Naive thymus-derived CD8-positive, alpha-beta T cell (primary cell): ENCODE results near the gene UBA1. TPM values are rescaled to one million over a fixed set of nuclear protein-coding genes. Genes with fewer than 3 reads are reported as not detected.
A peak's percentile ranks its signal among the peaks of the same experiment; 100 is the strongest.

Experiments used
- ATAC-seq, 2 donors: fragments of 150-1000 bp; cut with Tn5 transposase in 1 of 2; sonication (Bioruptor Pico), chemical (Tn5 transposase) in 1 of 2; 1 replicate in 1 of 2; 2 replicates in 1 of 2; pipeline ENCODE4 v1.10.0; 2021; ENCODE audit warnings: mild to moderate bottlenecking in 2 of 2, moderate library complexity in 2 of 2
- POLR2A ChIA-PET: fragments of 350-600 bp; sonication (Branson Sonifier 250); formaldehyde crosslinking; loops from one replicate; lab custom pipeline; 2021; ENCODE audit warnings: antibody characterized with exemption; lab: Charles Lee
- DNase-seq, 10 donors: peaks; one replicate each; pipeline versions ENCODE4 v3.0.0 to v3.0.0-alpha.2; 2020 to 2022
- H3K27ac Mint-ChIP-seq, 10 donors: one replicate each; pipeline ENCODE4 v1.8.0; 2020 to 2022; ENCODE audit warnings: mild to moderate bottlenecking in 10 of 10, mixed read lengths in 10 of 10, moderate library complexity in 4 of 10, inconsistent platforms in 1 of 10
- H3K27me3 Mint-ChIP-seq, 5 donors: one replicate each; pipeline ENCODE4 v1.8.0; 2021 to 2022; ENCODE audit warnings: mixed read lengths in 5 of 5
- H3K36me3 Mint-ChIP-seq, 3 donors: one replicate each; pipeline ENCODE4 v1.8.0; 2020 to 2022; ENCODE audit warnings: mixed read lengths in 3 of 3, mild to moderate bottlenecking in 2 of 3, inconsistent platforms in 1 of 3
- H3K4me1 Mint-ChIP-seq, 4 donors: one replicate each; pipeline ENCODE4 v1.8.0; 2021 to 2022; ENCODE audit warnings: mixed read lengths in 4 of 4
- H3K4me3 Mint-ChIP-seq, 10 donors: one replicate each; pipeline ENCODE4 v1.8.0; 2020 to 2022; ENCODE audit warnings: mild to moderate bottlenecking in 10 of 10, mixed read lengths in 10 of 10, moderate library complexity in 6 of 10, inconsistent platforms in 1 of 10
- H3K9me3 Mint-ChIP-seq, 9 donors: one replicate each; pipeline ENCODE4 v1.8.0; 2020 to 2022; ENCODE audit warnings: mixed read lengths in 9 of 9, mild to moderate bottlenecking in 3 of 9, inconsistent platforms in 1 of 9, moderate library complexity in 1 of 9
- polyA plus RNA-seq, 3 donors: library from polyadenylated mRNA; unstranded; fragments of 300-500 nt; fragmentation: Illumina TruSeq; gene quantifications; one replicate each; pipeline ENCODE4 v1.2.3, GENCODE V29; 2021
- total RNA-seq, 8 experiments: library from RNA in 2 of 8; stranded (reverse) in 2 of 8; gene quantifications; one replicate each; pipeline ENCODE4 v1.2.3 and lab custom pipeline; 2021 to 2026

UBA1 gene
- total and polyA plus RNA-seq, 5 experiments from 2014 or later: 122 to 176 (median 156) TPM

DNA sequence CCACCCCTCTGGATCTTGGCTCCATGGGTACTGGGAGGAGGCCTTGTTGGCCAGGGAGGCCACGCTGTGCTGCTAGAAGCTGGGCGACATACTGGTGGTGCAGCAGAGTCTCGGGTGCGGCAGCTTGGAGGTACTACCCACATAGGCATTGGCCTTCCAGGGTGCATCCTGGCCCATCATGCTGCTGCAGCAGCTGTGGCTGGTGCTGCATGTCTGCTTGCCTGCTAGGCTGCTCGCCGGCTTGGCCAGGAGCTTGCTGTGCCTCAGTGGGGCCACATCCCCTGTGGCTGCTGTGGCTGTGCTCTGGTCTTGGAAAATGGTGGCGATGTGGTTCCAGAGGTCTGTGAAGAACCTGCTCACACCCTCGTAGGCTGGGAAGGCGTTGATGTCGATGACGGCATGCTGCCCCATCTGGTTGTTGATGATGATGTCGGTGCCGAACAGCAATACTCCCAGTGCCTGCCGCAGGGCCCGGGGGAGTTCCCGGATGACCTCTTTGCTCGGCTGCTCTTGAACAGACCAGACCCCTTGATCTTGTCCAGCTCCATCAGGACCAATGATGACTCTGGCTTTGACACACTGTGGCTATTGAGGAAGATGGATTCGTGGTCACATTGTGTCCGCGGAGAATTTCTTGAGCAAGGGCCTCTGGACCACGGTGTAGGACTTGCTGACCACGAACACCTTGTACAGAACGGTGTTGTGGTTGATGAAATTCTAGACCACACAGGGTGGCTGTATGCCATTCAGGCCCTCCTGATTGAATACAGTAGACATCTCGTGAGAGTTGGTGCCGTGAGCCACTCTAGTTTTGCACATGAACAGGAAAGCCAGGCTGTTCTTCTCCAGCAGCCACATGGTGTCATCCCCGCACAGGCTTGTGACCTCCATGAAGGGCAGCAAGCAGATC is 36.8 kb upstream of the UBA1 start:
- DNase-seq (no peak), ATAC-seq (no peak)
- peaks cover 0 to 11% (median 7%) of the 10 kb centered on the region in 4 donors for H3K4me1 Mint-ChIP-seq
- no peak overlapping the region for H3K27ac Mint-ChIP-seq
- no peaks in the 10 kb centered on the region for H3K9me3 Mint-ChIP-seq
- peaks cover 0 to 62% (median 3%) of the 10 kb centered on the region in 3 donors for H3K36me3 Mint-ChIP-seq
- POLR2A ChIA-PET: interaction anchor here (0.6 kb wide), 1 partner anchor 12 kb away, joined by 3 read pairs; the partner anchor contains the start of genes NDUFB11 and RBM10
- no peaks in the 10 kb centered on the region for H3K27me3 Mint-ChIP-seq
- H3K4me3 Mint-ChIP-seq: no peak overlapping the region

DNA sequence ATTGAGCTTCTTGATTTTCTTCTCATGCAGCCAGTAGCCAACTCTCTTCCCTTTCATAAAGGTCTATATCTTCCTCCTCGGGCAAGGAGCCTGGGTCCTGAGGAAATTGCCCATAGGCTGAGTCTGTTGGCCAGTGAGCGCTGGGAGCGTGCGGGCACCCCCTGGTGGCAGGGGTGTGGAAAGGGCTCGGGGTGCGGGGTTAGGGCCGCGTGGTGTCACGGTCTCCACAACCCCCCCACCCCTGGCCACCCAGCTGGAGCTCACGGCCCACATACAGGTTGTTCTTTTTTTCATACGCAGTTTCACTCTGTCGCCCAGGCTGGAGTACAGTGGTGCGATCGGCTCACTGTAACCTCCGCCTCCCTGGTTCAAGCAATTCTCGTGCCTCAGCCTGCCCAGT is 35.5 kb upstream of the UBA1 start:
- ATAC-seq (no peak), DNase-seq (no peak)
- H3K4me1 Mint-ChIP-seq: peaks cover 0 to 13% (median 8%) of the 10 kb centered on the region in 4 donors
- H3K27ac Mint-ChIP-seq: peak overlapping the region in 1 of 10 donors; percentile 40
- H3K27me3 Mint-ChIP-seq: no peaks in the 10 kb centered on the region
- no peak overlapping the region for H3K4me3 Mint-ChIP-seq
- H3K9me3 Mint-ChIP-seq: no peaks in the 10 kb centered on the region
- POLR2A ChIA-PET: no interaction called here
- peaks cover 0 to 61% (median 3%) of the 10 kb centered on the region in 3 donors for H3K36me3 Mint-ChIP-seq

DNA sequence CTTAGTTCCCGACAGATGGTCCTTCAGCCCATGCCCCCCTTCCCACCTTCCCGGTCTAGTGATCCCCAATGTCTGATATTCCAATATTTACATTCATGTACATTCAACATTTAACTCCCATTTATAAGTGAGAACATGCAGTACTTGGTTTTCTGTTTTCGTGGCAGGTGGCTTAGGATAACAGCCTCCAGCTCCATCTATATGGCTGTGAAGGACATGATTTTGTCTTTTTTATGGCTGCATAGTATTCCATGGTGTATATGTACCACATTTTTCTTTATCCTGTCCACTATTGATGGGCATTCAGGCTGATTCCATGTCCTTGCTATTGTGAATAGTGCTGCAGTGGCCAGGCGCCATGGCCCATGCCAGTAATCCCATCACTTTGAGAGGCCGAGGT is 34.8 kb upstream of the UBA1 start:
- H3K27me3 Mint-ChIP-seq: no peaks in the 10 kb centered on the region
- H3K27ac Mint-ChIP-seq: peak overlapping the region in 1 of 10 donors; percentile 74
- no peak for ATAC-seq
- POLR2A ChIA-PET: no interaction called here
- no peak for DNase-seq
- H3K36me3 Mint-ChIP-seq: peaks cover 0 to 55% (median 3%) of the 10 kb centered on the region in 3 donors
- no peaks in the 10 kb centered on the region for H3K9me3 Mint-ChIP-seq
- no peak overlapping the region for H3K4me3 Mint-ChIP-seq
- peaks cover 0 to 9% (median 7%) of the 10 kb centered on the region in 4 donors for H3K4me1 Mint-ChIP-seq

DNA sequence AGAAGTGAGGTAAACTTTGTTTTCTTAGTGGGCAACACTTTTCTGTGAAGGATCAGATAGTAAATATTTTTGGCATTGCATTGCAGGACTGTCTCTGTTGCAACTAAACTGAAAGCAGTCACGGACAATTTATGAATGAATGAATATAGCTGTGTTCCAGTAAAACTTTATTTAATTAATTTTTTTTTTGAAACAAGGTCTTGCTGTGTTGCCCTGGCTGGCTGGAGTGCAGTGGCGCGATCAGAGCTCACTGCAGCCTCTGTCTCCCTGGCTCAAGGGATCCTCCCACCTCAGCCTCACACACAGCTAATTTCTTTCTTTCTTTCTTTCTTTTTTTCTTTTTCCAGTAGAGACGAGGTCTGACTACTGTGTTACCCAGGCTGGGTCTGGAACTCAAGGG is 32.8 kb upstream of the UBA1 start:
- DNase-seq: no peak
- H3K36me3 Mint-ChIP-seq: peaks cover 0 to 51% (median 7%) of the 10 kb centered on the region in 3 donors
- H3K27me3 Mint-ChIP-seq: no peaks in the 10 kb centered on the region
- no peaks in the 10 kb centered on the region for H3K9me3 Mint-ChIP-seq
- no peak for ATAC-seq
- H3K4me1 Mint-ChIP-seq: peaks cover 0 to 11% (median 7%) of the 10 kb centered on the region in 4 donors
- H3K27ac Mint-ChIP-seq: peak overlapping the region in 1 of 10 donors; percentile 52
- no peak overlapping the region for H3K4me3 Mint-ChIP-seq
- POLR2A ChIA-PET: no interaction called here

GRCh38 chrX:47162927-47163583 is 30.6 kb upstream of the UBA1 start:
- Mint-ChIP-seq H3K4me3 (no peak overlapping the region), H3K4me1 (peaks cover 0 to 11% (median 6%) of the 10 kb centered on the region in 4 donors), H3K36me3 (peaks cover 0 to 33% (median 4%) of the 10 kb centered on the region in 3 donors), H3K27ac (no peak overlapping the region), H3K9me3 (no peaks in the 10 kb centered on the region), H3K27me3 (no peaks in the 10 kb centered on the region)
- ATAC-seq: no peak
- DNase-seq: no peak
- POLR2A ChIA-PET: no interaction called here

GRCh38 chrX:47164420-47164819 is 29.2 kb upstream of the UBA1 start:
- Mint-ChIP-seq H3K4me3 (no peak overlapping the region), H3K9me3 (no peaks in the 10 kb centered on the region), H3K36me3 (peaks cover 0 to 35% (median 4%) of the 10 kb centered on the region in 3 donors), H3K4me1 (peaks cover 5 to 12% (median 9%) of the 10 kb centered on the region in 4 donors), H3K27me3 (no peaks in the 10 kb centered on the region), H3K27ac (no peak overlapping the region)
- POLR2A ChIA-PET: no interaction called here
- no peak for ATAC-seq
- no peak for DNase-seq

DNA sequence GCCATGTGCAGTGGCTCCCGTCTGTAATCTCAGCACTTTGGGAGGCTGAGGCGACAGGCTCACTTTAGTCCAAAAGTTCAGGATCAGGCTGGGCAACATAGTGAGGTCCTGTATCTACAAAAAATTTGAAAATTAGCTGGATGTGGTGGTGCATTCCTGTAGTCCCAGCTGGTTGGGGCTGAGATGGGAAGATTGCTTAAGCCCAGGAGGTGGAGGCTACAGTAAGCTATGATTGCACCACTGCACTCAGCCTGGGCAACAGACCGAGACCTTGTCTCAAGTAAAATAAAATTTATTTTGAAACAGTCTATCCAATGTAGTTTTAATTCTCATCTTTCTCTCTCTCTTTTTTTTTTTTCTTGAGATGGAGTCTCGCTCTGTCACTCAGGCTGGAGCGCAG is 27.5 kb upstream of the UBA1 start:
- Mint-ChIP-seq H3K36me3 (peaks cover 0 to 38% (median 4%) of the 10 kb centered on the region in 3 donors), H3K9me3 (no peaks in the 10 kb centered on the region), H3K27me3 (no peaks in the 10 kb centered on the region), H3K4me3 (no peak overlapping the region), H3K4me1 (peaks cover 3 to 8% (median 5%) of the 10 kb centered on the region in 4 donors), H3K27ac (no peak overlapping the region)
- no peak for ATAC-seq
- no peak for DNase-seq
- POLR2A ChIA-PET: no interaction called here

- H3K36me3 Mint-ChIP-seq: peaks cover 0 to 43% (median 4%) of the 10 kb centered on the region in 3 donors
- no peaks in the 10 kb centered on the region for H3K9me3 Mint-ChIP-seq
- ATAC-seq: no peak
- H3K4me1 Mint-ChIP-seq: peaks cover 2 to 8% (median 4%) of the 10 kb centered on the region in 4 donors
- POLR2A ChIA-PET: no interaction called here
- H3K27ac Mint-ChIP-seq: peak overlapping the region in 2 of 10 donors; percentile 49 to 74
- H3K27me3 Mint-ChIP-seq: no peaks in the 10 kb centered on the region
- no peak overlapping the region for H3K4me3 Mint-ChIP-seq
- DNase-seq: no peak
Measured at GRCh38 chrX:47168495-47169073, 25.0 kb upstream of the UBA1 start.

- Mint-ChIP-seq H3K9me3 (no peaks in the 10 kb centered on the region), H3K4me3 (no peak overlapping the region), H3K4me1 (peaks cover 2 to 8% (median 4%) of the 10 kb centered on the region in 4 donors), H3K27me3 (no peaks in the 10 kb centered on the region), H3K36me3 (peaks cover 0 to 45% (median 4%) of the 10 kb centered on the region in 3 donors), H3K27ac (no peak overlapping the region)
- DNase-seq (no peak), ATAC-seq (no peak)
- POLR2A ChIA-PET: no interaction called here
Measured at GRCh38 chrX:47169273-47169672, 24.4 kb upstream of the UBA1 start.

- peaks cover under 1 to 8% (median 4%) of the 10 kb centered on the region in 4 donors for H3K4me1 Mint-ChIP-seq
- H3K36me3 Mint-ChIP-seq: peaks cover 0 to 42% (median 0%) of the 10 kb centered on the region in 3 donors
- POLR2A ChIA-PET: no interaction called here
- no peaks in the 10 kb centered on the region for H3K9me3 Mint-ChIP-seq
- no peak for ATAC-seq
- H3K27me3 Mint-ChIP-seq: no peaks in the 10 kb centered on the region
- no peak for DNase-seq
- H3K27ac Mint-ChIP-seq: peak overlapping the region in 2 of 10 donors; percentile 49 to 67
- H3K4me3 Mint-ChIP-seq: no peak overlapping the region
Measured at GRCh38 chrX:47169726-47170515, 23.7 kb upstream of the UBA1 start.

DNA sequence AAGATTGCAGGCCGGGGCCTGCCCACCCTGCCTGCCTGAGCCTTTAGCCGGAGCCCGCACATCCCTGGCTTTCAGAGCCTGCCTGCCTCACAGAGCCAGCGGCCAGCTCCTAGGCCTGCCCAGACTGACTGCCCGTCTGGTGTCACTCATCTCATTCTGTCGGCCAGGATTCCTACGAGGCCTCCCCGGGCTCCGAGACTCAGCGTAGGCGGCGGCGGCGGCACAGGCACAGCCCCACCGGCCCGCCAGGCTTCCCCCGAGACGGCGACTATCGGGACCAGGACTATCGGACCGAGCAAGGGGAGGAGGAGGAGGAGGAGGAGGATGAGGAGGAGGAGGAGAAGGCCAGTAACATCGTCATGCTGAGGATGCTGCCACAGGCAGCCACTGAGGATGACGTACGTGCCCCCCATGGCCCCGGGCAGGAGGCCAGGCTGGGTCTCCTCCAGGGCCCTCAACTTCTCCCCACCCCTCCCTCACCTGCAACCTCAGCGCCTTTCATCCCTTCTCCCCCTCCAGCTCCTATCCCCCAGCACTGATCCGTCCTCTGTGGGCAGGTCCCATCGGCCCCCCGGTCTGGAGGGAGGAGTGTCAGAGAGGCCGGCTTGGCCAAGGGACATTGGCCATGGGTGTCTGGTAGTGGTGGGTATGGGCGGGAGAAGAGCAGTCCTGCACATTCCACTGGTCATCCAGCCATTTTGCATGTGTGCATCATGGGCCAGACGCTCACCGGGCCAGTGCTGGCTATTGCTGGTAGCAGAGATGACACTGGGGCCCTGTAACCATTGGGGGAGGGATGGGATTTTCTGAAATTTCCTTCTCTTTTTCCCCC is 22.6 kb upstream of the UBA1 start:
- H3K36me3 Mint-ChIP-seq: peaks cover 0 to 50% (median 0%) of the 10 kb centered on the region in 3 donors
- H3K9me3 Mint-ChIP-seq: no peaks in the 10 kb centered on the region
- H3K27me3 Mint-ChIP-seq: no peaks in the 10 kb centered on the region
- H3K4me3 Mint-ChIP-seq: no peak overlapping the region
- no peak for DNase-seq
- POLR2A ChIA-PET: no interaction called here
- peaks cover 0 to 8% (median 4%) of the 10 kb centered on the region in 4 donors for H3K4me1 Mint-ChIP-seq
- no peak for ATAC-seq
- peak overlapping the region in 1 of 10 donors; percentile 53 for H3K27ac Mint-ChIP-seq
